ENCODE data around the gene FPR3. TPM values are rescaled to one million over a fixed set of nuclear protein-coding genes. Genes with fewer than 3 reads are reported as not detected.

FPR3 gene
- total RNA-seq, 1 experiment from 2014 or later, result not detected

DNA sequence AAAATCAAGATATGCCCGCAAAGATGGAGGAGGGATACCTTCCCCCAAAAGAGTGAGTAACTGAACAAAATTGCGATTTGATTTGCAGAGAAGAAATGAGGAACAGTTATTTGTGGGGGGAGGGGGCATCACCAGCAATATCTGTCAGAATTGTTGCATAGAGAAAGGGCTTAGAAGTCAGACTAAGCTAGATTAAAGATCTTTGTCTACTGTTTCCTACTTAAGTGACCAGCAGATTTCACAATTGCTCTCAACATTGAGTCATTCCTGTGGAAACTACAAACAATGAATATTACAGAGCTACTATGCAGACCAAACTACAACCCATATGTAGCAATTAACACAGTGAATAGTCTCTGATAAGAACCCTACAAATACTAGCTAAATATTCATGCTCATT is 27.4 kb downstream of the FPR3 start:
- Mint-ChIP-seq H3K36me3 (ENCODE audit: insufficient read depth, unreplicated experiment) (no peaks in the 10 kb centered on the region), H3K4me1 (ENCODE audit: low read depth, unreplicated experiment) (no peaks in the 10 kb centered on the region), H3K27ac (ENCODE audit: unreplicated experiment) (no peak overlapping the region), H3K4me3 (ENCODE audit: unreplicated experiment) (no peak overlapping the region), H3K27me3 (ENCODE audit: insufficient read depth, unreplicated experiment) (no peaks in the 10 kb centered on the region), H3K9me3 (ENCODE audit: unreplicated experiment) (peaks cover 77% of the 10 kb centered on the region)
- Histone ChIP-seq H3K4me1 (no peaks in the 10 kb centered on the region), H3K36me3 (ENCODE audit: control insufficient read depth, insufficient read depth, low read length) (no peaks in the 10 kb centered on the region), H3K27me3 (replicated peaks; ENCODE audit: control insufficient read depth, insufficient read depth, low read length) (no peaks in the 10 kb centered on the region), H3K4me3 (ENCODE audit: low read depth, low read length) (no peak overlapping the region), H3K9me3 (peaks cover 6% of the 10 kb centered on the region)
- no peak for DNase-seq
- TF ChIP-seq, protein P1, sequence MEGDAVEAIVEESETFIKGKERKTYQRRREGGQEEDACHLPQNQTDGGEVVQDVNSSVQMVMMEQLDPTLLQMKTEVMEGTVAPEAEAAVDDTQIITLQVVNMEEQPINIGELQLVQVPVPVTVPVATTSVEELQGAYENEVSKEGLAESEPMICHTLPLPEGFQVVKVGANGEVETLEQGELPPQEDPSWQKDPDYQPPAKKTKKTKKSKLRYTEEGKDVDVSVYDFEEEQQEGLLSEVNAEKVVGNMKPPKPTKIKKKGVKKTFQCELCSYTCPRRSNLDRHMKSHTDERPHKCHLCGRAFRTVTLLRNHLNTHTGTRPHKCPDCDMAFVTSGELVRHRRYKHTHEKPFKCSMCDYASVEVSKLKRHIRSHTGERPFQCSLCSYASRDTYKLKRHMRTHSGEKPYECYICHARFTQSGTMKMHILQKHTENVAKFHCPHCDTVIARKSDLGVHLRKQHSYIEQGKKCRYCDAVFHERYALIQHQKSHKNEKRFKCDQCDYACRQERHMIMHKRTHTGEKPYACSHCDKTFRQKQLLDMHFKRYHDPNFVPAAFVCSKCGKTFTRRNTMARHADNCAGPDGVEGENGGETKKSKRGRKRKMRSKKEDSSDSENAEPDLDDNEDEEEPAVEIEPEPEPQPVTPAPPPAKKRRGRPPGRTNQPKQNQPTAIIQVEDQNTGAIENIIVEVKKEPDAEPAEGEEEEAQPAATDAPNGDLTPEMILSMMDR (IDR thresholded peaks at IDR 0.05; ENCODE audit: insufficient read depth in 1 of 2, low read depth in 1 of 2, low read length in 1 of 2, severe bottlenecking in 1 of 2, unreplicated experiment in 1 of 2), result no peak
- intact Hi-C loops (cut with micrococcal nuclease; ENCODE audit: unreplicated experiment), result no loop called here
- POLR2A ChIA-PET, result no interaction called here
- BruUV-seq (replicated peaks), result no TSS peak
- CTCF ChIA-PET, result no interaction called here

DNA sequence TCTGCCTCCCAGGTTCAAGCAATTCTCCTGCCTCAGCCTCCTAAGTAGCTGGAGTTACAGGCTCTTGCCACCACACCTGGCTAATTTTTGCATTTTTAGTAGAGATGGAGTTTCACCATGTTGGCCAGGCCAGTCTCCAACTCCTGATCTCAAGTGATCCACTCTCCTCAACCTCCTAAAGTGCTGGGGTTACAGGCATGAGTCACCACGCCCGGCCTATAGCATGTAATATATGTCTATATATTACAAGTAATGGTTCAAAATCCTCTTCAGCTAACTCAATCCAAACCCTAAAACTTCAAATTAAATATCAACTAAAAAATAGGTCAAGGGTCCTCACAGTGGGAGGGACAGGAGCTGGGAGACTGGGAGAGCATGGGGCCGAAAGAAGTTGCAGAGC is 28.0 kb downstream of the FPR3 start:
- no peaks in the 10 kb centered on the region for H3K36me3 Mint-ChIP-seq (ENCODE audit: insufficient read depth, unreplicated experiment)
- H3K4me1 ChIP-seq, result no peaks in the 10 kb centered on the region
- no TSS peak for BruUV-seq (replicated peaks)
- POLR2A ChIA-PET, result no interaction called here
- intact Hi-C loops (cut with micrococcal nuclease; ENCODE audit: unreplicated experiment), result no loop called here
- peaks cover 83% of the 10 kb centered on the region for H3K9me3 Mint-ChIP-seq (ENCODE audit: unreplicated experiment)
- no peak for DNase-seq
- TF ChIP-seq, protein P1 (IDR thresholded peaks at IDR 0.05; ENCODE audit: insufficient read depth in 1 of 2, low read depth in 1 of 2, low read length in 1 of 2, severe bottlenecking in 1 of 2, unreplicated experiment in 1 of 2), result no peak
- no peaks in the 10 kb centered on the region for H3K4me1 Mint-ChIP-seq (ENCODE audit: low read depth, unreplicated experiment)
- H3K9me3 ChIP-seq, result peaks cover 6% of the 10 kb centered on the region
- H3K4me3 Mint-ChIP-seq (ENCODE audit: unreplicated experiment), result no peak overlapping the region
- no peaks in the 10 kb centered on the region for H3K27me3 ChIP-seq (replicated peaks; ENCODE audit: control insufficient read depth, insufficient read depth, low read length)
- H3K27ac Mint-ChIP-seq (ENCODE audit: unreplicated experiment), result no peak overlapping the region
- CTCF ChIA-PET, result no interaction called here
- H3K4me3 ChIP-seq (ENCODE audit: low read depth, low read length), result no peak overlapping the region
- no peaks in the 10 kb centered on the region for H3K36me3 ChIP-seq (ENCODE audit: control insufficient read depth, insufficient read depth, low read length)
- H3K27me3 Mint-ChIP-seq (ENCODE audit: insufficient read depth, unreplicated experiment), result no peaks in the 10 kb centered on the region

DNA sequence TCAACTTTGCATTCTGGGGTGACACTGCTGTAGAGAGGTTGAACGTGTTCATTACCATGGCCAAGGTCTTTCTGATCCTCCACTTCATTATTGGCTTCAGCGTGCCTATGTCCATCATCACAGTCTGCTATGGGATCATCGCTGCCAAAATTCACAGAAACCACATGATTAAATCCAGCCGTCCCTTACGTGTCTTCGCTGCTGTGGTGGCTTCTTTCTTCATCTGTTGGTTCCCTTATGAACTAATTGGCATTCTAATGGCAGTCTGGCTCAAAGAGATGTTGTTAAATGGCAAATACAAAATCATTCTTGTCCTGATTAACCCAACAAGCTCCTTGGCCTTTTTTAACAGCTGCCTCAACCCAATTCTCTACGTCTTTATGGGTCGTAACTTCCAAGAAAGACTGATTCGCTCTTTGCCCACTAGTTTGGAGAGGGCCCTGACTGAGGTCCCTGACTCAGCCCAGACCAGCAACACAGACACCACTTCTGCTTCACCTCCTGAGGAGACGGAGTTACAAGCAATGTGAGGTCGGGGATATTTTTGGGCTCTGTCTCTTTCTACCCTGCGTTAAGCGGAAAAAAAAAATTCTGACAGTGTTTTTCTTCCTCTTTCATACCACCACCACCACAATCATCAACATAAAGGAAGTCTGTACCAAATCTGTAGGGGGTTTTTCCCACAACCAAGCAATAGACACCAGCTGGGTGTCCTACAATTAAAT is 29.5 kb downstream of the FPR3 start:
- Mint-ChIP-seq H3K27ac (ENCODE audit: unreplicated experiment) (no peak overlapping the region), H3K4me1 (ENCODE audit: low read depth, unreplicated experiment) (no peaks in the 10 kb centered on the region), H3K4me3 (ENCODE audit: unreplicated experiment) (no peak overlapping the region), H3K9me3 (ENCODE audit: unreplicated experiment) (peaks cover 76% of the 10 kb centered on the region), H3K27me3 (ENCODE audit: insufficient read depth, unreplicated experiment) (no peaks in the 10 kb centered on the region), H3K36me3 (ENCODE audit: insufficient read depth, unreplicated experiment) (no peaks in the 10 kb centered on the region)
- no peak overlapping the region for H3K4me3 ChIP-seq (ENCODE audit: low read depth, low read length)
- BruUV-seq (replicated peaks), result no TSS peak
- intact Hi-C loops (cut with micrococcal nuclease; ENCODE audit: unreplicated experiment), result no loop called here
- POLR2A ChIA-PET, result no interaction called here
- no peak for DNase-seq
- no peaks in the 10 kb centered on the region for H3K36me3 ChIP-seq (ENCODE audit: control insufficient read depth, insufficient read depth, low read length)
- no peaks in the 10 kb centered on the region for H3K27me3 ChIP-seq (replicated peaks; ENCODE audit: control insufficient read depth, insufficient read depth, low read length)
- TF ChIP-seq, protein P1 (IDR thresholded peaks at IDR 0.05; ENCODE audit: insufficient read depth in 1 of 2, low read depth in 1 of 2, low read length in 1 of 2, severe bottlenecking in 1 of 2, unreplicated experiment in 1 of 2), result no peak
- CTCF ChIA-PET, result no interaction called here
- no peaks in the 10 kb centered on the region for H3K4me1 ChIP-seq
- H3K9me3 ChIP-seq, result peaks cover 6% of the 10 kb centered on the region
